Smooth muscle cell (in vitro differentiated cells): ENCODE results near the gene SIX4. TPM values are rescaled to one million over a fixed set of nuclear protein-coding genes. Genes with fewer than 3 reads are reported as not detected.

Experiments used
- DNase-seq: peaks from one replicate; lab custom pipeline; 2025; ENCODE audit not compliant: unreplicated experiment; lab: John Stamatoyannopoulos, UW
- H2AFZ ChIP-seq: fragments of 200-600 bp; sonication (generic); 2 replicates; pipeline ENCODE4 v1.6.0; 2016; ENCODE audit warnings: antibody characterized with exemption, low read depth, mild to moderate bottlenecking
- H3F3A ChIP-seq: fragments of 200-600 bp; sonication (generic); 2 replicates; pipeline ENCODE4 v1.6.0; 2017; ENCODE audit warnings: antibody characterized with exemption, low read depth
- H3K27ac ChIP-seq: fragments of 200-600 bp; sonication (generic); 2 replicates; pipeline ENCODE4 v1.5.1; 2016; ENCODE audit warnings: low read depth, mild to moderate bottlenecking
- H3K27me3 ChIP-seq: fragments of 200-600 bp; sonication (generic); 2 replicates; pipeline ENCODE4 v1.6.1; 2016; ENCODE audit warnings: low read depth, mild to moderate bottlenecking
- H3K36me3 ChIP-seq: fragments of 200-600 bp; sonication (generic); 2 replicates; pipeline ENCODE4 v1.5.1; 2016; ENCODE audit warnings: low read depth
- H3K4me1 ChIP-seq: fragments of 200-600 bp; sonication (generic); 2 replicates; pipeline ENCODE4 v1.5.1; 2016; ENCODE audit warnings: low read depth
- H3K4me2 ChIP-seq: fragments of 200-600 bp; sonication (generic); 2 replicates; pipeline ENCODE4 v1.6.0; 2016; ENCODE audit warnings: mild to moderate bottlenecking
- H3K4me3 ChIP-seq: fragments of 200-600 bp; sonication (generic); 2 replicates; pipeline ENCODE4 v1.5.1; 2016; ENCODE audit warnings: mild to moderate bottlenecking
- H3K79me2 ChIP-seq: fragments of 200-600 bp; sonication (generic); 2 replicates; pipeline ENCODE4 v1.6.0; 2016; ENCODE audit warnings: low read depth, mild to moderate bottlenecking
- H3K9ac ChIP-seq: fragments of 200-600 bp; sonication (generic); 2 replicates; pipeline ENCODE4 v1.6.0; 2016; ENCODE audit warnings: low read depth
- H3K9me3 ChIP-seq: fragments of 200-600 bp; sonication (generic); replicated peaks from 2 replicates; pipeline ENCODE4 v1.5.1; 2016; ENCODE audit warnings: low read depth
- H4K20me1 ChIP-seq: fragments of 200-600 bp; sonication (generic); 2 replicates; pipeline ENCODE4 v1.6.0; 2016; ENCODE audit warnings: low read depth
- WGBS: methylation state at CpG from one replicate; pipeline ENCODE4 v1.1.7; 2016; ENCODE audit warnings: low lambda C conversion rate; 5-methylcytosine and 5-hydroxymethylcytosine counted together
- polyA plus RNA-seq: library from polyadenylated mRNA; unstranded; fragments of >200 nt; fragmentation: Nextera tagmentation; extraction: Ambion mirVana; gene quantifications from 2 replicates; pipeline ENCODE4 v1.2.1, GENCODE V29; 2016
- total RNA-seq: library from RNA; depleted of rRNA; stranded (reverse); fragments of >200 nt; gene quantifications from 2 replicates; pipeline ENCODE4 v1.2.3, GENCODE V29; 2014
- TF ChIP-seq, protein P1 (sequence below): fragments of 200-600 bp; sonication (generic); IDR thresholded peaks from 2 replicates; pipeline ENCODE4 v1.5.1; 2017; ENCODE audit warnings: borderline replicate concordance, mild to moderate bottlenecking, antibody characterized with exemption; ENCODE audit not compliant: insufficient read depth, poor library complexity, severe bottlenecking

SIX4 gene
- total and polyA plus RNA-seq, 2 experiments from 2014 or later: 2.1 to 13.3 TPM

DNA sequence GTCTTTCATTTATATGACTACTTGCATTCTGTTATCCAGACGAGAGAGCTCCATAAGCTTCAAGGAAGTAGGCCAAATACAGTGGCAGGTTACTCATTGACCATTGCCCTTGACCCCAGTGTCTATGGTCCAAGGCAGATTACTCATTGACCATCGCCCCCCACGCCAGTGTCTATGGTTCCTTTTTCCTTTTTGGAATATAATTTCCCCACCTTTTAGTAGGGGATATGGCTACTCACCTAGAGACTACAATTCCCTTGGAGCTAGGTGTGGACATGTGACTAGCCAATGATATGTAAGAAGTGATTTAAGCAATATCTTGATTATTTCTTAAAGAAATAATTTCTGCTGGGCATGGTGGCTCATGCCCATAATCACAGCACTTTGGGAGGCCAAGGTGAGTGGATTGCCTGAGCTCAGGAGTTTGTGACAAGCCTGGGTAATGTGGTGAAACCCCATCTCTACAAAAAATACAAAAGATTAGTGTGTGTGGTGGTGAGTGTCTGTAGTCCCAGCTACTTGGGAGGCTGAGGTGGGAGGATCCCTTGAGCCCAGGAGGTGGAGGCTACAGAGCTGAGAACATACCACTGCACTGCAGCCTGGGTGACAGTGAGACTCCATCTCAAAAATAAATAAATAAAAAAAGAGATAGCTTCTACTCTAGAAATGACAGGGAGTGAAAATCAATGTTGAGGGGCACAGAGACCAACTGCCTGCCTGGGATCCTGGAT is 32.6 kb downstream of the SIX4 start:
- WGBS: 88% methylated on average over 3 of the region's 3 CpGs
- no peaks in the 10 kb centered on the region for H3K4me1 ChIP-seq
- no peaks in the 10 kb centered on the region for H3K36me3 ChIP-seq
- no peaks in the 10 kb centered on the region for H3K27me3 ChIP-seq
- DNase-seq: no peak
- H3K27ac ChIP-seq: no peak overlapping the region
- H3K79me2 ChIP-seq: no peaks in the 10 kb centered on the region
- H3K9me3 ChIP-seq: no peaks in the 10 kb centered on the region
- no peaks in the 10 kb centered on the region for H4K20me1 ChIP-seq
- H3F3A ChIP-seq: no peaks in the 10 kb centered on the region
- TF ChIP-seq, protein P1, sequence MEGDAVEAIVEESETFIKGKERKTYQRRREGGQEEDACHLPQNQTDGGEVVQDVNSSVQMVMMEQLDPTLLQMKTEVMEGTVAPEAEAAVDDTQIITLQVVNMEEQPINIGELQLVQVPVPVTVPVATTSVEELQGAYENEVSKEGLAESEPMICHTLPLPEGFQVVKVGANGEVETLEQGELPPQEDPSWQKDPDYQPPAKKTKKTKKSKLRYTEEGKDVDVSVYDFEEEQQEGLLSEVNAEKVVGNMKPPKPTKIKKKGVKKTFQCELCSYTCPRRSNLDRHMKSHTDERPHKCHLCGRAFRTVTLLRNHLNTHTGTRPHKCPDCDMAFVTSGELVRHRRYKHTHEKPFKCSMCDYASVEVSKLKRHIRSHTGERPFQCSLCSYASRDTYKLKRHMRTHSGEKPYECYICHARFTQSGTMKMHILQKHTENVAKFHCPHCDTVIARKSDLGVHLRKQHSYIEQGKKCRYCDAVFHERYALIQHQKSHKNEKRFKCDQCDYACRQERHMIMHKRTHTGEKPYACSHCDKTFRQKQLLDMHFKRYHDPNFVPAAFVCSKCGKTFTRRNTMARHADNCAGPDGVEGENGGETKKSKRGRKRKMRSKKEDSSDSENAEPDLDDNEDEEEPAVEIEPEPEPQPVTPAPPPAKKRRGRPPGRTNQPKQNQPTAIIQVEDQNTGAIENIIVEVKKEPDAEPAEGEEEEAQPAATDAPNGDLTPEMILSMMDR: no peak
- H2AFZ ChIP-seq: no peak overlapping the region
- no peak overlapping the region for H3K4me2 ChIP-seq
- no peak overlapping the region for H3K4me3 ChIP-seq
- H3K9ac ChIP-seq: no peak overlapping the region

GRCh38 chr14:60686865-60687264 is 37.3 kb downstream of the SIX4 start:
- H2AFZ ChIP-seq: no peak overlapping the region
- H3K27ac ChIP-seq: no peak overlapping the region
- no peaks in the 10 kb centered on the region for H3F3A ChIP-seq

GRCh38 chr14:60684203-60684602 is 39.9 kb downstream of the SIX4 start:
- Histone ChIP-seq H3K27me3 (no peaks in the 10 kb centered on the region), H3K4me1 (peaks cover 8% of the 10 kb centered on the region), H3K79me2 (no peaks in the 10 kb centered on the region), H3K4me2 (no peak overlapping the region), H3K9ac (no peak overlapping the region), H4K20me1 (no peaks in the 10 kb centered on the region), H3K9me3 (no peaks in the 10 kb centered on the region), H3F3A (no peaks in the 10 kb centered on the region), H2AFZ (no peak overlapping the region), H3K27ac (no peak overlapping the region), H3K36me3 (no peaks in the 10 kb centered on the region), H3K4me3 (no peak overlapping the region)
- WGBS: 68% methylated on average over 2 of the region's 2 CpGs
- TF ChIP-seq, protein P1: no peak
- DNase-seq: no peak

More at GRCh38 chr14:60686865-60687264, 37.3 kb downstream of the SIX4 start:
- Histone ChIP-seq H4K20me1 (no peaks in the 10 kb centered on the region), H3K9me3 (no peaks in the 10 kb centered on the region), H3K27me3 (no peaks in the 10 kb centered on the region), H3K9ac (no peak overlapping the region), H3K4me2 (no peak overlapping the region), H3K36me3 (no peaks in the 10 kb centered on the region), H3K4me3 (no peak overlapping the region), H3K79me2 (no peaks in the 10 kb centered on the region), H3K4me1 (no peaks in the 10 kb centered on the region)
- DNase-seq: no peak
- TF ChIP-seq, protein P1: no peak

DNA sequence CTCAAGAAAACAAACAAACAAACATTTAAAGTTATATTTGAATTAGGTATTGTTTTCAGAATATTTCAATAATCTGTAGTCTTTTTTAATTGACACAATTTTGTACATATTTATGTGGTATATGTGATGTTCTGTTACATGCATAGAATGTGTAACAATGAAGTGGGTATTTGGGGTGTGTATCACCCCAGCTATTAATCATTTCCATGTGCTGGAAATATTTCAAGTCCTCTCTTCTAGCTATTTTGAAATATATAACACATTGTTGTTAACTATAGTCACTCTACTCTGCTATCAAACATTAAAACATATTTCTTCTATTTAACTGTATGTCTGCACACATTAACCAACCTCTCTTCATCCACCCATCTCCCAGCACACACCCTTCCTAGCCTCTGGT is 42.9 kb downstream of the SIX4 start:
- H3K27ac ChIP-seq: no peak overlapping the region
- no peak for DNase-seq
- no peaks in the 10 kb centered on the region for H3K9me3 ChIP-seq
- H3K9ac ChIP-seq: no peak overlapping the region
- H3K4me2 ChIP-seq: no peak overlapping the region
- H2AFZ ChIP-seq: no peak overlapping the region
- no peaks in the 10 kb centered on the region for H3K27me3 ChIP-seq
- H3K36me3 ChIP-seq: no peaks in the 10 kb centered on the region
- no peaks in the 10 kb centered on the region for H3K79me2 ChIP-seq
- H3K4me3 ChIP-seq: no peak overlapping the region
- no peaks in the 10 kb centered on the region for H3F3A ChIP-seq
- TF ChIP-seq, protein P1: no peak
- H4K20me1 ChIP-seq: no peaks in the 10 kb centered on the region
- H3K4me1 ChIP-seq: peaks cover 8% of the 10 kb centered on the region
